HG03439 (cell line): ENCODE results near the gene SLC10A2.
"Not testable (repeated sequence)": the region's sequence is repeated elsewhere in the genome, so short reads cannot be mapped to it uniquely, and the experiment has no call there.

Experiments
- ATAC-seq: cut with Tn5 transposase; IDR thresholded peaks from one replicate; pipeline ENCODE4 v1.9.1; 2021; ENCODE audit warnings: mild to moderate bottlenecking, moderate library complexity; ENCODE audit not compliant: unreplicated experiment

The SLC10A2 gene, protein sequence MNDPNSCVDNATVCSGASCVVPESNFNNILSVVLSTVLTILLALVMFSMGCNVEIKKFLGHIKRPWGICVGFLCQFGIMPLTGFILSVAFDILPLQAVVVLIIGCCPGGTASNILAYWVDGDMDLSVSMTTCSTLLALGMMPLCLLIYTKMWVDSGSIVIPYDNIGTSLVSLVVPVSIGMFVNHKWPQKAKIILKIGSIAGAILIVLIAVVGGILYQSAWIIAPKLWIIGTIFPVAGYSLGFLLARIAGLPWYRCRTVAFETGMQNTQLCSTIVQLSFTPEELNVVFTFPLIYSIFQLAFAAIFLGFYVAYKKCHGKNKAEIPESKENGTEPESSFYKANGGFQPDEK

DNA sequence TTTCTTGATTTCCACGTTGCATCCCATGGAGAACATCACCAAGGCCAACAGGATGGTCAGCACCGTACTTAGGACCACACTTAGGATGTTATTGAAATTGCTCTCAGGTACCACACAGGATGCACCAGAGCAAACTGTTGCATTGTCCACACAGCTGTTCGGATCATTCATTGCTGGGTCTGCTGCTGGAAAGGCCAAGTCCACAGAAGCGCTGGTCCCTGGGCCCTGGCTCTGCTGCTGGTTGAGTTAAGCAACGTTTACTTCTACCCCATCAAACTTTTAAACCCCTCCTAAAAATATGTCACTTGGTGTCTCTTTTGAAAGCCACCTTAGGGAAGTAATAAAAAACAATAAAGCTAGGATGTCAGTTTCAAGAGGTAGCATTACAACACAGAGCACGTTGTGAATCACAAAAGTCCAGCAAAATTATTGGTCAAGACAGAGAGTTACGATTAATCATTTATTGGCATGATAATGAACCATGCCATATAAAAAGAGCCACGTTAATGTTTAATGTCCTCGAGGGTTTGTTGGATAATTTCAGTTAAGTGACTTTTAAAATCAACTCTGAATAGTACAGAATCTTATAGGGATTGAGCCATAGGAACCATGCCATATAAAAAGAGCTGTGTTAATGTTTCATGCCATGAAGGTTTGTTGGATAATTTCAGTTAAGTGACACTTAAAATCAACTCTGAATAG lies at the start of gene SLC10A2:
SLC10A2 (minus strand) TSS at position 339 of the 702 bp plus-strand sequence; CDS start at position 171, 168 bp downstream.
- no peak for ATAC-seq

DNA sequence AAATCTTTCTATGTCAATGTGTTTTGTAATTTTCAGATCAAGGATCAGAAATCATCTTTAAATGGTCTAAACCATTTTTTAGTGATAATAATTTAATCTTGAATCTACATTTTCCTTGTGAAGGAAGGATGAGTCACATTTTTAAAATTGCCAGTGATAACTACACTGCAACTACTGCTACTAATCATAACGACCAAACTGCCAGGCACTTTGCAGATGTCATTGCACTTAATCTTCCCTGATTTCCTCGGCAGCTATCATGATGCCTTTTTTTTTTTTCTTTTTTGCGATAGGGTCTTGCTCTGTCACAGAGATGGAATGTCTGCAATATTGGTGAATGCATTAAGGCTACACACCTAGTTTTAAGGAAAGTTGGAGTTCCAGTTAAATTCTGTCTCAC lies 41.4 kb upstream of the SLC10A2 start:
- no peak for ATAC-seq

DNA sequence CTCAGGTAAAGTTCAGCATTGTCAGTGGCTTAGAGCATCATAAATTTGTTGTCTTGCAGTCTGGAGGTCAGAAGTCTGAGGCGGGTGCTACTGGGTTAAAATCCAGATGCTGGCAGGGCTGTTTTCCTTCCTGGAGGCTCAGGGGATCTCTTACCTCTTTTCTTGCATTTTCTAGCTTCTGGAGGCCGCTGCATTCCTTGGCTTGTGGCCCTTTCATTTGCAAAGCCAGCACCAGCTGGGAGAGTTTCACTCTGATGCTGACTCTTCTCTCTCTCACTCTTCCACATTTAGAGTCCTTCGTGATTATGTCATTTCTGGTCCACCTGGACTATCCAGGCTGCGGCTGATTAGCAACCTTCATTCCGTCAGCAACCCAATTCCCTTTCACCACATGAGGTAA lies 38.1 kb upstream of the SLC10A2 start:
- no peak for ATAC-seq

DNA sequence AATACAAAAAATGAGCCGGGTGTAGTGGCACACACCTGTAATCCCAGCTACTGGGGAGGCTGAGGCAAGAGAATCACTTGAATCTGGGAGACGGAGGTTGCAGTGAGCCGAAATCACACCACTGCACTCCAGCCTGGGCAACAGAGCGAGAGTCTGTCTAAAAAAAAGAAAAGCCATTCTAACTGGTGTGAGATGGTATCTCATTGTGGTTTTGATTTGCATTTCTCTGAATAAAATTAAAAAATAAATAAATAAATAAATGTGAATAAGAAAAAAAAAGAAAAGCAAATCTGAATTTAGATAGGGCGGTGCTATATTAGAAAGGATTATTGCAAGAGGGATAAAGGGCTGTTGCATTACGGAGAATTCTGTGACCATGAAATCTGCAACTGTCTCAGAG lies 37.2 kb upstream of the SLC10A2 start:
- ATAC-seq: not testable (repeated sequence)

DNA sequence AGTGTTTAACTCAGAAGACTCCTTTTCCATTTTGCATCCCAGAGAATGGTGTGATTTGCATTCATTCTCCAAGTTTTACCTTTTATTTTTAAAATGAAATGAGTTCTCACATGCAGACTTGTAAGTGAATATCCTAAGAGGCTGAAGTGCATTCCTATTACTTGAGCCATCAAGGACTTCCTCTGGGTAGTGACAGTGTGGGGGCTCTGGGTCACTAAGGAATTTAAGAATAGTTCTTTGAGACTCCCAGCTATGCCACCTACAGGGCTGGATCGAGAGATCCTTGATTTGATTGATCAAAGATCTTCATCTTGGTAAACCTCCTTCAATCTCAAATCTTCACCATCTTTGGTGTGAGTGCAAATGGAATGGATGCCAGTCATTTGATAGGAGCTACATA lies 36.3 kb upstream of the SLC10A2 start:
- no peak for ATAC-seq

DNA sequence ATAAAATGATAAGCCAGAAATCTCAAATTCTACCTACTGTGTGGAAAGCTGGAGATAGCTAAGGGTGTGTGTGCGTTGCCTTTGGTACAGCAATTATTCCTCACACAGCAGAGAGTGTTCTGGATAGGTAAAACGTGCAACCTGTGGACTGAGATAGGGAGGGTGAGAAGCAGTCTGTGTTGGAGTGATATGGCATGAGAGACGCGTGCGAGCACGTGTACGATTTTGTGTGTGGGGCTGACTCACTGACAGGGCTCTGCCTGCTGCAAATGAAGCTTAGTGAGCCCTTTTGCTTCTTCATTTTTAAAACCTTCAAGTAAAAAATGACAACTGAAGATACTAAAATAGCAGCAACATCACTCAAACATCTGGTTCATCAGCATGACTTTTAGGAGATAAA lies 35.7 kb upstream of the SLC10A2 start:
- no peak for ATAC-seq

DNA sequence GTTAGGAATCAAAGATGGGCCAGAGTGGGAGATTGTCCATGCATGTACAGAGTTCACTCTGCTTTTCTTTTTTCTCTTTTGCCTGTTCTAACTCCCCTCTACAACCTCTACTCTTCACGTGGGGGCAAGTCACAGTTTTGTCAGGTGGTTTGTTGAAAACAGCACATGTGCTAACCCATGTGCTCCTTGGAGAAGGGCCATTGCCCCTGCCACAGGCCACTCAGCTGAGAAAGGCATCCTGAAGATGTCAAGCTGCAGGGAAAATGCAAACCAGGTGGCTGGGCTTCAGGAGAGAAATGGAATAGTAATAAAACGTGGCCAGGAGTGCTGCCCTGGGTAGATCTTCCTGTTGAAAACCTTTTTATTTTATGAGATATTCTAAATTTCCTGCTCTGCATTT lies 35.3 kb upstream of the SLC10A2 start:
- no peak for ATAC-seq

DNA sequence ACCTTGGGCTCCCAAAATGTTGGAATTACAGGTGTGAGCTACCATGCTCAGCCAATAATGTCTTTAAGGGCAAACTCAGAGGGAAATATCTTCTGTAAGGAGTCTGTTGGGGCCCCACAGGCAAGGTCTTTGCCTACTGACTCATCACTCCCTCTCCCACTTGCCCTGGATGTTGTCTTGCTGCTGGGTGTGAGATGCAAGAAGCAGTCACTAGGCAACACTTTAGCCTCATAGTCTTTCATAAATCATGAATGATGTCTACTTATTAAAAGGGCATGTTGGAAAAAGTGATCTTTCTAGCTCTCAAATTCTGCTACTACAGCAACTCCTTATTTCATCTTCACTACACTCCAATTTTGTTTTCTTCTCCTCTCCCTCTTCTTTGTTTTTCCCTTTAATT lies 34.6 kb upstream of the SLC10A2 start:
- ATAC-seq: no peak

DNA sequence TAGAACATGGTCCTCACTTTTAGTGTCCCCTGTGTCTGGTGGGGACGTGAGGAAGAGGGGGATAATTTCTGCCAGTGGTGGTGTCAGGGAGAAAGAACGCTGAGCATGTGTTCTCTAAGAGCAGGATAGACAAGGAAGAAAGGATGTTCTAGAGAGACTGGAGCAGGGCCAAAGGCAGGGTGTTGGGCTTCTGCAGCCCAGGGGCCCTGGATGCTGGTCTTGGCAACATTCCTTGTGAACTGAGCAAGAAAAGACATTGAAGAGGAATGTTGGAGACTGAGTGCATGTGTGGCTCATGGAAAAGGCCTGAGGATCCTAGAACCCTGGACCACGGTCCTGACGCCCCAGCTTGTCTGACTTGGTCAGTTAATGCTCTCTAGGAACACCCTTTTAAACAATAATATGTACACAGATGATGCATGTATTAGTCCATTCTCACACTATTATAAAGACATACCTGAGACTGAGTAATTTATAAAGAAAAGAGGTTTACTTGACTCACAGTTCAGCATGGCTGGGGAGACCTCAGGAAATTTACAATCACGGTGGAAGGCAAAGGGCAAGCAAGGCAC lies 33.6 kb upstream of the SLC10A2 start:
- ATAC-seq: no peak

DNA sequence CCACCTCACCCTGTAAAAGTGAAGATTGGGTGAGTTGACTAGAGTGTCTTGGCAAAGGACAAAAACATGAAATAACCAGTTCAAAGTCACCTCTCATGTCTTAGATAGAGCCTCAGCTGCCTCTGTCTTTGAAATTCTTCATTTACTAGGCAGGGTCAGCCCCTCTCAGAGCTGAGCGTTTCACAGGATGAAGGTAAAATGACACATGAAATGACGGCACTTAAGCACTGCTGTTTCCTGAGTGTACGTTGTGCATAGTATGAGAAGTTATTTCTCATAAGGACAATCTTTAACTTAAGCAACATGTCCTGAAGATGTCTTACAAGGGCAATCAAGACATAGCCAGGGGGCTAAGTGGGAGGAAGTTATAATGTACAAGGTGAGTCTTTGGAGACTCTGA lies 32.3 kb upstream of the SLC10A2 start:
- no peak for ATAC-seq

DNA sequence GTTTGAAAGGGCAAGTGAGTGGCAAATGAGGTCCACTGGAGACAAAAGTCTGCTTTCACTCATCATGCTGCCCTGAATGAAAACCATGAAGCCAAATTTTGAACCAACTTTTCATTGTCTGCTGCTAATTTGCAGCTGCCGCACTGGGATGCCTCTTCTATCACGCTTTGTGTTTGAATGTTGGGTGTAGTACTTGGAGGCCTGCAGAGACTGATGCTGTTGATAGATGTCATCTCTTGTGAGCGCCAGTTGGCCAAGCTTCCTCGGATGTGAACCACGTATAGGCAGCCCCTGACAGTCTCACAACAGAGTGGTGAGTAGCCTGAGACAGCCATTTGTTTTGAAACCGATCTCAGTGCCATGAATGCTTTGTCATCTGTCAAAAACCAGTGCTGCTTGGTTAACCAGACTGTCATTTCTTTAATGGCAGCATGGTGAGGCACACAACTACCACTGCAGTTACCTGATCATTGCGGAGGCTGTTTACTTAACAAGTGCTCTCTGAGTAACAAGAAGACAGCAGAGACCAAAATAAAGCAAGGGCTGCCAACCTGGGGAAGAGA lies 31.2 kb upstream of the SLC10A2 start:
- no peak for ATAC-seq

DNA sequence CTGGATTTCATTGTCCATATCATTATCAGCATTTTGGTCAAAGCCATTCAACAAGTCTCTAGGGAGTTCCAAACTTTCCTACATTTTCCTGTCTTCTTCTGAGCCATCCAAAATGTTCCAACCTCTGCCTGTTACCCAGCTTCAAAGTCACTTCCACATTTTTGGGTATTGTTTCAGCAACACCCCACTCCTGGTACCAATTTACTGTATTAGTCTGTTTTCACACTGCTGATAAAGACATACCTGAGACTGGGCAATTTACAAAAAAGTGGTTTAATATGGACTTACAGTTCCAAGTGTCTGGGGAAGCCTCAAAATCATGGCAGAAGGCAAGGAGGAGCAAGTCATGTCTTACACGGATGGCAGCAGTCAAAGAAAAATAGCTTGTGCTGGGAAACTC lies 27.4 kb upstream of the SLC10A2 start:
- not testable (repeated sequence) for ATAC-seq

DNA sequence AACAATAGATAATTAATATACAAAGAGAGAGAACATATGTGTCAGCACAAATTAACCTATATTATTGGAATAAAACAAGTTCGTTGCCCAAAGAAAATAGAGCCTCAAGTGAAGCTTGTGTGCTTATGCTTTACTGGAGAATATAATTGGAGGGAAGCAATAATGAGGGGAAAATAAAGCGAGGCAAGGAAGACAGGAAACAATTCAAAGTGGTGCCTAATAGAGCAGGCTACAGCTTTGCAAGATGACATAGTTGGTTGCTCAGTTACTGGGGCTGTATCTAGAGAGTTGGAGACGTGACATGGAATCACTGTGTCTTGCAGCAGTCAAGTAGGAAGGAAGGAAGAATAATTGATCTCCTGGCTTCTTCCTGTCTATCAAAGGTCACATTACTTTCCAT lies 21.1 kb upstream of the SLC10A2 start:
- ATAC-seq: no peak

DNA sequence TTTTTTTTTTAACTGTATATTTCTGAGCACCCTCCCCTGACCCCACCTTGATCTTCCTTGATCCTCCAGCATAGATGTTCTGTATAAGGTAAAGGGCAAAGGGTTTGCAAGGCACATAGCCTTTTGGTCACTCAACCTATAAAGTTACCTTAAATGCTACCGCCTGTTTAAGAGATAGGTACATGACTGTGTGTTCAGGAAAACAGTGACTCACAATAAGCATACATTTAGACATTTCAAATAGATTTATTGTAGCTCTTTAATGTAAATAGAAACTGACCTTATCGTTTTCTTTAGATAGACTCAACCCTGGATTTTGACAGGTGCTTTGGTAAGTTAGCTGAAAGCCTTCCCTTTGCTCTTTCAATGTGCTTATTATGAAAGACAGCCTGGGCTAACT lies 15.2 kb upstream of the SLC10A2 start:
- ATAC-seq: no peak

DNA sequence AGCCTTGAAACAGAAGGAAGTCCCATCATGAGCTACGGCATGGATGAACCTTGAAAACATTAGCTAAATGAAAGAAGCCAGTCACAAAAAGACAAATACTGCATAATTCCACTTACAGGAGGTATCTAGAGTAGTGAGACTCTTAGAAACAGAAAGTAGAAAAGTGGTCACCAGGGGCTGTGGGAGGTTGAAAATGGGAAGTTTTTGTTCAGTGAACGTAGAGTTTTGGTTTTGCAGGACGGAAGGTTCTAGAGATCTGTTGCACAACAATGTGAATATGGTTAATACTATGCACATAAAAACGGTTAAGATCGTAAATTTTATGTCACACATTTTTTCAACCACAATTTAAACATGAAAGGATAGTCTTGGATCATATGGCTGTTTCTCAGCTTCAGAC lies 11.9 kb upstream of the SLC10A2 start:
- ATAC-seq: peak; percentile 74

DNA sequence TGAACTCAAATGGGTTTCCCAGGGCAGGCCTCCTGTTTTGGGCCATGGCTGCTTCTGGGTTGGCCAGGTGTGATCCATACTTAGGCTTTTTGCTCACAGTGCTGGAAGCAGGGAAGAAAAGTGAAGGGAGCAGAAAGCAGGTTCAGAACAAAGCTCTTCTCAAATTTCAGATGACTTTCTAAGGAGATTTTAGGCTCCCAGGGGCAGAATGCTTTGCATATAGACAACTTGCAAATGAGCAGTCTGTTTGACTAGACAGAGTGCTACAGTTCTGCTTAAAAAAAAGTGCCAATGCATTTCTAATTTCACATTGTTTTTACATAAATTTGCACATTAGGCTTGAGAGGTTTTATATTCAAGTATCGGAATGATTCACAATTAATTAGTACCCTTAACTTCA lies 2.6 kb upstream of the SLC10A2 start:
- ATAC-seq: no peak

DNA sequence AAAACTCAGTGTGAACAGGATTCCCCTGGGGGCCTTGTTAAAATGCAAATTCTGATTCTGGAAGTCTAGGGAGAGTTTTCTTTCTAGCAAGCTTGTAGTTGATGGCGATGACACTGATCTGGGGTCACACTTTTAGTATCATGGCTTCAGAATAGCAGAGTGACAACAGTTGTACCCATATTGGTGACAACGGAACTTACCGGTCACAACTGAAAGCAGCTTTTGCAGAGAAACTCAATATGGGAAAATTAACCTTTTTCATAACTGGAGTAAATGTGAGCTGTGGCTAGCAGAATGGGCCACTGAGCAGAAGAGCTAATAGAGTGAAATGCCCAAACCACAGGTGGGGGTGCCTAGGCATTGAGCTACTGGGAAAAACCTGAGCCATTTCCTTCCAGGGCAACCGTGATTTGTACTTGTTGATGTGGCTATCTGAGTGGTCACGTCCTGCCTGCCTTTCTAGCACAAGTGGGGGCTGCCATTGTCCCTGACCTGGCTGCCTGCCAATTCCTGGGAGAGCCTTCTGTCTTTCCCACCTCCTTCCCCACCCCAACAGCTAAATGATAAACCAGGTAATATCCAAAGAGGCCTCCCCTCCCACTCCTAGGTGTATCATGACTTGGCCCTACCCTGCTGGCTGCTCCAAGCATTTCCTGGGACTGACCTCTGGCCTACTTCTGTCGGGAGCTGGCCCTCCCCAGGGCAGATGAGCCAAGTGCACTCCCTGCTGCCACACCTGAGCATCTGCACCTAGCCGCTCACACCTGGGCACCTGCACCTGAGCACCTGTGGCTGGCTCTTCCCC lies 1.7 kb upstream of the SLC10A2 start:
- no peak for ATAC-seq

DNA sequence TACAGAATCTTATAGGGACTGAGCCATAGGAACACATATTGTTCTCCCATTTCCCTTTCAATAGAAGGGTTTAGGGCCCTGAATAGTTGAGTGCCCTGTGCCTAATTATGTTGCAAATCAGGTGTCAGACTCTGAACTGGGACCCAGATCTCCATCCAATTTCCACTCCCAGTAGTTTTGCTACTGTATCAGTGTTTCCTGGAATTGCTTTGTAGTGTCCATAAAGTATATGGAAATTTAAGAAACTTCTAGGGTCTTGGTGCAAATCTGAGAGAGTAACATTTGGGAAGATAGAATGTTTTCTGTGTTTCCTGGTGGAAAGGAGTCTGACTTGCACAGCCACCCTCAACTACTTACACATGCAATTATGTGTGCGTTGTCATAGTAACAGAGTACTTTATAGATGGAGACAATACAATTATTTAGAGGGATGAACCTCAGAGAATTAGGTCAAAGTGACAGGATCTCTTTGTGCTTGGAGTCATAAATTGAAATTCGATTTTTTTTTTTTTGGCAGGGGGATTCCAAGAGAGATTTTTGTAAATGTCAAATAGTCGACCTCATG lies 646 bp upstream of the SLC10A2 start:
- ATAC-seq: no peak

DNA sequence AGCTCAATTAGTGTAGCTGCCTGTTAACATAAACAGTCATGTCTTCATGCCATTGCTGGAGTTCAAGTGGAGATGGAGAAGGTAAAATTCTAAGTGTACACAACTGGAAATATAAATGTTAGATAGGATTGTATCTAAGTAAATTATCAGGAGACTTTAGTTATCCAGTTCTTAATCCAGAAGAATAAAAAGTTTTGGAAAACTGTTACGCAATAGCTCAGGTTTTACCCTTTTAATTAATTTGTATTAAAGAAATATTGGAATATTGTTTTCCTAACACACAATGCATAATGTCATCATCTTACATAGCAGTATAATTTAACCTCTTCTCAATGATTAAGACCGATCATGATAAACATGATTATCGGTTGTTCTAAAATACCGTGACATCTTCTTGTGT lies 2.8 kb downstream of the SLC10A2 start:
- no peak for ATAC-seq

DNA sequence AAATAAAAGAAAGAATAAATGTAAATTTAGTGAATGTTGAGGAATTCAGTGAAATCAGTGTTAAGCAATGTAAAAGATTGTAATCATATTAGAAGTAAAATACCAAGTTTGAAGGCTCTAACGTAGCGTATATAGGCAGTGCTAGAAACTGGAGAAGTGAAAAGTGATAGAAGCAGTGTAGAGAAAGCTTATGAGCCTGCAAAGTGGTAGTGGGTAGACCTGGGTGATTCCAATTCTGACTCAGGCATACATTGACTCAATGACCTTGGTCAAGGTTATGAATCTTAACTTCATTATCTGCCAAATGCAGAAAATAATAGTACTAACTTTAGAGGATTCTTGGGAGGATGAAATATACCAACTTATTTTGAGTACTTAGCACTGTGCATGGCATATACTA lies 4.1 kb downstream of the SLC10A2 start:
- ATAC-seq: no peak

DNA sequence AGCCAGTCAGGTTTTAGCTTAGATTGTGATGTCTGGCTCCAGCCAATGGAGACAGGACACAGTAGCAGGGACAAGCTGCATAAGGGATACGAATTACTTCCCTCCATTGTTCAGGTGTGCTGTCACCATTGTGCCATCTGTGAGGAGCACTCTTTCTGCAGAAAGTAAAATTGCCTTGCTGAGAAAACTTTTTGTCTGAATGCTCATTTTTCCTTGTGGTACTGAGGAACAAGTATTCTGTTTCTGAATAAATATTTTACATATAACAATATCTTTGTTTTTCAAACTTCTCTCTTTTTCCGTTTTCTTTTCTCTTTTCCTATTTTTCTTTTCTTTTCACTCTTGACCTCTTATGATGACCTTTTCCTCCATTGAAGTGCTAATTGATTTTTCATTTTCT lies 10.2 kb downstream of the SLC10A2 start:
- no peak for ATAC-seq
